HG03521 (cell line): ENCODE data around the gene CCN2.

Experiments
- ATAC-seq: cut with Tn5 transposase; IDR thresholded peaks from one replicate; pipeline ENCODE4 v1.9.1; 2021; ENCODE audit warnings: mild to moderate bottlenecking, moderate library complexity; ENCODE audit not compliant: unreplicated experiment

The CCN2 gene

DNA sequence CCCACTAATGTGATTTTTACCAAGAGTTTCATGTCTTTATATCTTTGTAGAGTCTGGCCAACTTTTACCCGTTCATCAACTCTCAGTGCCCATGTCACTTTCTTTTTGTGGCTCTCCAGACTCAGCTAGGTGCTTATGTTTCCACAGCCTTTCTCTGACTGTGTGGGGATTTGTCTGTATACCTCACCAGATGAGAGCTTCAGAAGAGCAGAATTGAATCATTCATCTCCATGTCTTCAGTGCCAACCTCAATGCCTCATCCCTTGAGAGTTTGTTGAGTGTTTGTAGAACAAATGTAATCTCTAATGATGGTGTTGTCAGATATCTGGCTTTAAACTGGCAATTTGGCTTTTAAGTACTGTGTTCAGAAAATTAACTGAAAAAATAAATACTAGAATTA, 16.8 kb upstream of the CCN2 start:
- no peak for ATAC-seq

GRCh38 chr6:131966443-131966842, 15.3 kb upstream of the CCN2 start:
- no peak for ATAC-seq

GRCh38 chr6:131963063-131963462, 11.9 kb upstream of the CCN2 start:
- no peak for ATAC-seq

GRCh38 chr6:131960371-131961133, 9.4 kb upstream of the CCN2 start:
- no peak for ATAC-seq

DNA sequence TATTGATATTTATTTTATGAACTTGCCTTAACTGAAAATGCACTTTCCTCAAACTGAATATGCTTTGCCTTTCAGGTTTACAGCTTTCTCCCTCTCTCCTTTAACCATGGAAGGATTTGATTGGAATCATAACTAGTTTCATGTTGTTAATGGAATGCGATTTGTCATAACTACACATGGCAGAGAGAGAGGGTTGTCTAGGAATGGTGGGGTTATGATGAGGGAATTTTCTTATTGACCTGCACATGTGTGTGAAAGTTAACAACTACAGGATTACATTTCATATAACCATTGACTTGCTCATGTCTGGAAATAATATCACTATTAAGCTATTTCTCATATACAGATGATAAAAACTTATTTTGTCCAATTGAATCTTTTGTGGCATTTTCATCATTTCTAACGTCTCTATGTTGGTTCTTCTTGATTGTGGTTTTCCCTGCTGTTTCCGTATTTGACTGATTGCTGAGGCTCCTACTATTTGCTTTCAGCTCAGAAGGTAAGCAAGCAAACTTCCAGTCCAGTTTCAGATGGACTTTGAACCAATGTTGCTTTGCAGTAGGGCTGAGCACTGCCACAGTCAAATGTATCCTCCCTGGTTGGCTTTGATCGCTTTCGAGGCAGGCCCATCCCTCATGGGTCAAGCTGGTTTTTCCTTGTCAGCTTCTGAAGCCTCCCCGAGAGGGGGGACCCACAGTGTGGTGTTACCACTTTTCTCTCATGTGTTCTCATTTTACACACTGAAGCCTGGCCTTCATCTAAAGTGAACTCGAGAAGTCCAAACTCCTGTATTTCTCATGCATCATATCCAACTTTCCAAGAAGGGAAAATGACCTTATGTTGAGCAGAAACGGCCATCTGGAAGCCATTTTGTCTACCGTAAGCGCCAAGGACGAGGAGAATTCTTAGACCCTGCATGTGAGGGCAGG, 7.6 kb upstream of the CCN2 start:
- ATAC-seq = no peak

DNA sequence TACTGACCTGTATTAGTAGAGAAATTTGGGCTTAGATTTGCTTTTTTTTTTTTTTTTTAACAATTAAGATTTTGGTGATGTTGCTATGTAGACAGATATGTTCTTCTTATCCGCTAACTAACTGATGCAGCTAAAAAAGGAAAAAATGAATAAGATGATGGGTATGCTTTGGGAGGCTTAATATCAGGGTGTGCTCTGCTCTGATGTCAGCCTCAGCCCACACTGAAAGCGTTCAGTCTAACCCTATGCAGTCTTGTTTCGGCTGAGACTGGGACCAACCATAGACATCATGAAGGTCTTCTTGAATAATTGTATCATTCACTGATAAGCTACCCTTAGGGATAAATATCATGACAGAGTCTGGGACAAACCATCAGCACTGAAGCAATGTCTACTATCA, 6.9 kb upstream of the CCN2 start:
- no peak for ATAC-seq

DNA sequence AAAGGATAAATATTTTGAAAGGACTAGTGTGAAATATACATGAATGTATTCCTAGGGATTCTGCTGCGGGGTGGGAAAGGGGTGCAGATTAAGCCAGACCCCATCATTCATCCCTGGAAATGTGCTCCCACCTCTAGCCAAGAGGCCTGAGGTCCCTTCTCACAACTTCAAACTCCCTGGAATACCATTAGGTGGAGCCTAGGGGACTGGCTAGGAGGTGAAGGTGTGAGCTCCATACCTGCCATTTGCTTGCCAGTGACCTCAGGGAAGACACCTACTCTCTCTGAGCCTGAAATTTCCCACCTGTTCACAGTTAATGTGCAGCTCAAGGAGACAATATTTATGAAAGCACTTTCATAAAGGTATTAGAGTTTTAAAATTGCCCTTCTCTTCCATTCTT, 4.7 kb upstream of the CCN2 start:
- ATAC-seq = no peak

DNA sequence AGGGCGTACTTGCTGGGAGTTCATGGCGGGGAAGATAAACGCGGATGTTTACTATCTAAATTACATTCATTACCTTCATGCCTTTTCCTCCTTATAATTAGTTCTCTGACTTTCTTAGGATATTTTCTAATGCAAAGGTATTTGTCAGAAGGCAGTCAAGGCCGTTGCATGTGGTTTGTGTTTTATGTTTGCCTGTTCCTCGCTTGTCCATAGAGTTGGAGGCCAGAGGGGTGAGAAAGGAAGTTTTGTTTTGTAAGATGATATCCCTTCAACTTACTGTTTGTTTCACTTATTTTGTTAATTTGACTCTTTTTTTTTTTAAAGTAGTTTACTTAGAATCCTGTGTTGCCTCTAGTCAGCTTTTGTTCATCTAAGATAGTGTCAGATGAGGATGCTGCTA, 4.0 kb upstream of the CCN2 start:
- ATAC-seq = no peak

DNA sequence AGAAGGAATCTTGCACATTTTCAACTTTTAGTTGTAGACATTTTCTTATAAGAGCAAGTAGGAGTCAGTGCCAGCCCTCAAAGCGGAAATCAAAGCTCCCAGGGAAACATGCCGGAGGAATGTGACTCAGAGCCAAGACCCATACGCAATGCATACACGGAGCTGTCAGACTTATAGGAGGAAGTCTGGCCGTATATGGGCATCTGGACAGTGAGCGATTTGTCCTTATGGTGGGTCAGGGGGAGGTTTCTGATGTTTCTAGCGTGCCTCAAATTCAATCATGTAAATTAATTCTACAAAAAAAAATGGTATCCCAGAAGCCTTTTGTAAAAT, 3.6 kb upstream of the CCN2 start:
- ATAC-seq = no peak

DNA sequence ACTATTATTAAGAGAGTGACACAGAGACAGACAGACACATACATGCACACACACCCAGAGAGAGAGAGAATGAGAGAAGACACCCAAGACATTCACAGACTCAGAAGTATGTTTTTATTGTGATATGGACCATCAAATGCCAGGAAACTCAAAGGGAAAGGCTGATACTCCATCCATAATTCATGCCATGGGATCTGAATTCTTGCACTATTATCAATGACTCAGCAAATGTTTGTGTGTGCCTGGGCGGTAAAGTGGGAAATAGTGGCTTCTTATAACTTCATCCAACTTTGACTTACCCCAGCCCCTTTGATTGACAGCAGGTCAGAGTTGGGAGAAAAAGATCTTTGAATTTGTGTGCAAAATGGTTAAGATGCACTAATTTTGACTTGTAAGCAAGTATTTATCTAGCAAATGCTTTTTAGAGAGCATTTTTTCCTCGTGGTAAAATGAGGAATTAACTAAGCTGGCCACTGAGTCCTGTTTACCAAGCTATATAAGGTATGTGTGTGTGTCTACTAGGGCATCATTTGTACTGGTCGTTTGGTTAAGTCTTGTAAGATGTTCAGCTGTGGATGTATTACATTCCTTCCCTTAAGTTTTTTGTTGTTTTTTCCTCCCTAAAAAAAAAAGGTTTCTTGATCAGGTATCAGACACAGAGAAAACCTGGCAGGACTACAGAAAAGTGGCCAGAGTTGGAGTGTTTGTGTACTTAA, 3.0 kb upstream of the CCN2 start:
- no peak for ATAC-seq

GRCh38 chr6:131952886-131953509, 1.8 kb upstream of the CCN2 start:
- ATAC-seq = no peak

GRCh38 chr6:131951576-131952230, 531 bp upstream of the CCN2 start:
- no peak for ATAC-seq

DNA sequence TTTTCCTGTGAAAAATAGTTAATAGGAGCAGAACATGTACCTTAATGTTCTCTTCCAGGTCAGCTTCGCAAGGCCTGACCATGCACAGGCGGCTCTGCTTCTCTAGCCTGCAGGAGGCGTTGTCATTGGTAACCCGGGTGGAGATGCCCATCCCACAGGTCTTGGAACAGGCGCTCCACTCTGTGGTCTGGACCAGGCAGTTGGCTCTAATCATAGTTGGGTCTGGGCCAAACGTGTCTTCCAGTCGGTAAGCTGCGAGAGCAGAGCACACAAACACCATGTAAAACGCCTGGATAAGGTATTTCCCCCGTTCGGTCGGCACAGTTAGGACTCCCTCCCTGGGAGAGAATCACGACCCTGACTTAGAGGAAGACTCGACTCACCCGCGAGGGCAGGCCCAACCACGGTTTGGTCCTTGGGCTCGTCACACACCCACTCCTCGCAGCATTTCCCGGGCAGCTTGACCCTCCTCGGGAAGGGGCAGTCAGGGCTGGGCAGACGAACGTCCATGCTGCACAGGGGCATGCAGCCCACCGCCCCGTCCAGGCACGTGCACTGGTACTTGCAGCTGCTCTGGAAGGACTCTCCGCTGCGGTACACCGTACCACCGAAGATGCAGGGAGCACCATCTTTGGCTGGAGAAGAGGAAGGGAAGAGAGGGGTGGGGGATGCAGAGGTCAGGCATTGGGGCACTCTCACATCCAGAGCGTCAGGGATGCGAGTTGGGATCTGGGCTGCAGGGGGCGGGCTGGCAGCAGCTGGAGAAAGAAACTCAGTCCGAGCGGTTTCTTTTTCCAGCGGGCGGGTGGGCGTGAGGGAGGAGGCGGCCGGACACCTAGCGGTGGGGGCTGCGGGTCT, 1.0 kb downstream of the CCN2 start:
- ATAC-seq = no peak

DNA sequence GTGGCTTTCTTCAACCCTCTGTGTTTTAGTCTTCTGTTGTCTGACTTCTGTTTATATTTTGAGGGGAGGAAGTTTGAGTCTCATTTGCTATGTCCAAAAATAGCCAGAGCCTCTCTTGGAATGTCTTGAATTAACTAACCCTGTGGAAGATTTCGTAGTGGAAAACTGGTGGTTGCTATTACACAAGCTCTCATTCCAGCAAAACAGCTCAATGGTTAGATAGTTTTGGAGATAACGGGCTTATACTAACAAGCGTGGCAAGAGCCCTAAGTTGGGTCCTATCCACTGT, 1.6 kb downstream of the CCN2 start:
- no peak for ATAC-seq

GRCh38 chr6:131948692-131949619, 2.2 kb downstream of the CCN2 start:
- ATAC-seq = no peak

DNA sequence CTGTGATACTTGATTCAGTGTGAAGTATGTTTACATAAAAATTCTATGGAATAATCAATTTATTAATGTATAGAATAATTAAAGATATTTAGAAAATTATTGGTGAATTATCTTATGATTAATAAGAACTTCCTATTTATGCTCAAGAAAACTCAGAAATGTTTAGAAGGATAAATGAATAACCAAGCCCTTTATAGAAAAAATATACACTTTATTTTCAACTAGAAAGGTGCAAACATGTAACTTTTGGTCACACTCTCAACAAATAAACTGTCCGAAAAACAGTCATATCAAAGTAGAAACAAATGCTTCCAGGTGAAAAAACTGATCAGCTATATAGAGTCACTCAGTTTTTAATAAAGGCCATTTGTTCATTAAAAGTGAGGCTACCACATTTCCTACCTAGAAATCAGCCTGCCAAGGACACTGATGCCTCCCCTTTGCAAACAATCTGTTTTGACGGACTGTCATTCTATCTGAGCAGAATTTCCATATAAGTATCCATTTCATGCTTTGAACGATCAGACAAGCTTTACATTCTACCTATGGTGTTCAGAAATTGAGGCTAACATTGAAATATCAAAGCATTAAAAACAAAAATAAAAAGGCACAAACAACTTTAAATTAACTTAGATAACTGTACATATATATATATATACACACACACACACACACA, 3.0 kb downstream of the CCN2 start:
- no peak for ATAC-seq

DNA sequence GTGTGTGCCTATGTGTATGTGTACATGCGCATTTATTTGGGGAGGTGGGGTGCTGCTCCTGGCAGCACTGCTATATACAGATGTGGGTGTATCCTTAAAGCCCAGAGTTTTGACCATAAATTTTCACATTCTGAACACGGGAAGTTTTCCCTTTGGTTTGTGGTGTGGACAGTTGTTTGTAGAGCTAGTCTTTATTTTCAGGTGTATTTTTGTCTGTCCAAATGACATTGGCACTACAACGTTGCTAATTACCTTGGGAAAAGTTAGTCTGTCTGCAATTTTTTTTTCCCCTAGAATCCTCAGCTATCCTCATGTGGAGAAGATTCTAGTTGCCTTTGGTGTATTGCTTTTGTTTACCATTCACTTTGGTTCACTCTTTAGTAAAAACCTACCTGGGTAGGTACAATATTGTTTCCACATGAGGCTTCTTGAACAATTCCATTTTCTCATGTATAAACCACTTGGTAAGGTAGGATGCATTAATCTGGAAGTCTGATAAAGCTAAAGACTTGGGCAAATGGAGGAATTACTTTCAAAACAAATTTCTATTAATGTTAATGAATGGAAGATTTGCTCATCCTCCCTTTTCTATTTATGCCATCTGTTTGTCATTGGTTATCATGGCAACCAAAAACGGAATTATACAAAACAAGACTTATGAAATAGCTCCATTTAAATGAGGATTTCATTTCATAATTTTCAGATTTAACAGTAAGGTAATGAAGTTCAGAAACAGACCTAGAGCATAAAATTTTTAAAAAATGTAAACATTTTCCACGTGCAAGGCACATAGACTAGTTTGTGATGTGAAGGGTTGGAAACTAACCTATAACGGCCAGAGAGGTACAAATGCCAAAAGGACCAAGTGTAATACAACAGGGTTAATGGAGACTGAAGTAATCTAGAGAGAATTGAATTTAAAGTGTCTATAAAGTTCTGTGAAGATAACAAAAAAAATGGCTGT, 3.9 kb downstream of the CCN2 start:
- ATAC-seq = no peak
